Left cardiac atrium (tissue), 4 donors: Measurements from ENCODE around the gene NOTUM. TPM values are rescaled to one million over a fixed set of nuclear protein-coding genes. Genes with fewer than 3 reads are reported as not detected.

ENCODE experiments used
- ATAC-seq, 2 donors: fragments of 200-7000 bp; cut with Tn5 transposase; one replicate each; pipeline ENCODE4 v1.9.1; 2020; ENCODE audit warnings: mild to moderate bottlenecking in 2 of 2, moderate library complexity in 2 of 2
- DNase-seq: peaks from one replicate; pipeline ENCODE4 v3.0.0-alpha.2; 2020
- intact Hi-C, 2 donors: fragments of 100-400 bp; cut with DNase I; formaldehyde crosslinking; loops; one replicate each; pipeline versions ENCODE4 v1.14.1 to v1.15.1; 2022 to 2023
- long read RNA-seq: library from polyadenylated mRNA; unstranded; transcript quantifications from one replicate; pipeline ENCODE4 v2.0.0, GENCODE V29; 2021
- total RNA-seq, 2 donors: library from RNA; stranded (reverse); fragmentation: NEBNext Ultra II Directional; extraction: Animal tissue kit (Norgen Biotek cat#: 25700); gene quantifications; one replicate each; pipeline ENCODE4 v1.2.1, GENCODE V29; 2021
- donor health status: DM: no; HTN: yes; CAD: no.
- donor health status: DM: no; HTN: yes; CAD: no; lungs with severe emphysema.
- donor health status: DM: yes; HTN: yes; CAD: no.
- donor health status: Dilated cardiomyopathy.

NOTUM gene
- not detected for total RNA-seq
- long read RNA-seq: 0 reads

DNA sequence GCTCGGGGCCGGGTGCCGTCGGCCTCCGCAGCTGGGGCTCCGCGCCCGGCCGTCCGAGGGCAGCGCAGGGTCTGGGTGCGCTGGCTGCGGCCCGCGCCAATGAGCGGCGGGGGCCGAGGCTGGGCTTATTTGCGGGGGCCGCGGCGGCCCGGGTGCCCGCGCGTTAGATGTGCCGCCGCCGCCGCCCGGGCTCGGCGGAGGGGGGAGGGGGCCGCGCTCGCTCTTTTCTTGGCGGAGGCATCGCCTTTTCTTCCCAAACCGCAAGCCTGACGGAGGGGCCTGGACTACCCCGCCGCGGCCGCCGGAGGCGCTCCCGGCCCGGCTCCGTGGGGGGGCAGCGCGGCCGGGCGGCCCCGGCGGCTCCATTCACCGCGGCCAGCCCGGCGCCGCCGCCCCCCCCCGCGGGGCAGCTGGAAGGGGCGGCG is at the start of gene NOTUM:
Gene NOTUM (minus strand): TSS at position 101 of the 425 bp plus-strand sequence. CDS start 278 bp downstream, outside the sequence.
- intact Hi-C loops: loop anchor here in 1 of 2 donors (5.0 to 10.0 kb wide), 2 partner anchors 61 to 194 kb away; partner anchors contain the start of genes CENPX and LRRC45
- no peak for DNase-seq
- ATAC-seq: peak in 1 of 2 donors; percentile 25

GRCh38 chr17:82009413-82009812 is 48.4 kb upstream of the NOTUM start:
- intact Hi-C loops: no loop called here
- DNase-seq (no peak), ATAC-seq (no peak)

GRCh38 chr17:82008941-82009405 is 48.0 kb upstream of the NOTUM start:
- ATAC-seq (no peak), DNase-seq (no peak)
- intact Hi-C loops: no loop called here

DNA sequence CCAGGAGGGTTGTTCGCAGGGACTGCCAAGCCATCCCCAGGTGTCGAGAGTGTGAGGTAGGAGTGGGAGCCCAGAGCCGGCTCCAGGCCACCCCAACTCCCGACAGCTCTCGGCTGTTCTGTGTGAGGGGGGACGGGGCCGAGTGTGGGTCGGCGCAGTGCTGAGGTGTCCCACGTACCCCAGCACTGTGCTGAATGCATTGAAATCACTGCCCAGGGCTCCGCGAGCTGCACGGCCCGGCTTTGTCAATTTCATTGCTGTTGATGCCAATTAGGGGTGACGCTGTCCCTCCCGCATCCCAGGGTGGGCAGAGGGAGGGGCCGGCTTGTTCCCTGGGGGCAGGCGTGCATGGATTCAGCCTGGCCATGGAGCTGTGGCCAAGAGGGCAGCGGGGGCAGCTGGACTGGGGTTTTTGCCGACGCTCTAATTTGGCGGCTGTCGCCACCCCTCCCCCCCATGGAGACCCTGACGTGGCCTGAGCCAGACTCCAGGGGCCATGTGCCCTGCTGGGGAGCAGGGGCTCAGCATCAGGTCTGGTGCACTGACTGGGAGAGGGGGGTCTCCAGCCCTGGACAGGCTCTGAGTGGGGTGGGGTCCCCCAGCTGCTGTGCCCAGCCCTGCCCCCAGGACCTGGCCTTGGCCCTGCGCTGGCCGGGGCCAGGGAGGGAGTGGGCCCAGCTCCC is 47.4 kb upstream of the NOTUM start:
- DNase-seq: no peak
- no peak for ATAC-seq
- intact Hi-C loops: no loop called here

GRCh38 chr17:82007495-82008257 is 46.7 kb upstream of the NOTUM start:
- DNase-seq (no peak), ATAC-seq (no peak)
- intact Hi-C loops: no loop called here

GRCh38 chr17:82007228-82007494 is 46.2 kb upstream of the NOTUM start:
- DNase-seq (no peak), ATAC-seq (no peak)
- intact Hi-C loops: no loop called here

DNA sequence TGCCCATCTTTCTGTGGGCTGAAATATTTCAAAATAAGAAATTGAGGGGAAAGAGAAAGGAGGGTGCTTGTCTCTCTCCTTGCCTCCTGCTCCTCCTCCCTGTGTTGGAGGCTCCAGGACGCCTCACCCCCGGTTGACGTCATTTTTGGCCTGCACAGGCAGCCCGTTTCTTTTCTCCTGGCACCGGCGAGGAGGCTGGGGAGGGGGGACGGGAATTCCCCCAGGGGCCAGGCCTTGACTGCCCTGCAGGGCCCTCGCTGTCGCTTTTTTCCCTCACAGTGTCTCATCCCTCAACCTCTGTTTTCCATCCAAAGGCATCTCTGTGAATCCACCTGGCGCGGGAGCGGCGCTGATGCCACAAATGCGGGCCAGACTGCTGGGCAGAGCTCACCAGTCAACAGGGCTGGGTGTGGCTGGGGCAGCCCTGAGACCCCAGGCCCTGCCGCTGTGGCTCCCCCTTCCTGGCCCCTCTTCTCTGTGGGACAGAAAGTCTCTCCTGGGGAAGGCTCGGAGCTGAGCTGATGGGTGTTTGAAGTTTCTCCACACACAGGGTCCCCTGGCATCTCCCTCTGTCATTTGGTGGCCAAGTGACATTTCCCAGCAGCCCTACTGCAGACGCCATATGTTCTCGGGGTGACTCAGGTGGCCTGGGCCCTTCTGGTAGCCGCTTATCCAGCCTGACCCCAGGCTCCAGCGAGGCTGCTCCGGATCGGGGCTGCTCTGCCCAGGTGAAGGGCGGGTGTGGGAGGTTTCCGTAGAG is 45.7 kb upstream of the NOTUM start:
- DNase-seq (peak; percentile 54), ATAC-seq (peak in 1 of 2 donors; percentile 24)
- intact Hi-C loops: no loop called here

- intact Hi-C loops: no loop called here
- ATAC-seq: no peak
- DNase-seq: no peak
These were observed 44.8 kb upstream of the NOTUM start for GRCh38 chr17:82005701-82006348.

DNA sequence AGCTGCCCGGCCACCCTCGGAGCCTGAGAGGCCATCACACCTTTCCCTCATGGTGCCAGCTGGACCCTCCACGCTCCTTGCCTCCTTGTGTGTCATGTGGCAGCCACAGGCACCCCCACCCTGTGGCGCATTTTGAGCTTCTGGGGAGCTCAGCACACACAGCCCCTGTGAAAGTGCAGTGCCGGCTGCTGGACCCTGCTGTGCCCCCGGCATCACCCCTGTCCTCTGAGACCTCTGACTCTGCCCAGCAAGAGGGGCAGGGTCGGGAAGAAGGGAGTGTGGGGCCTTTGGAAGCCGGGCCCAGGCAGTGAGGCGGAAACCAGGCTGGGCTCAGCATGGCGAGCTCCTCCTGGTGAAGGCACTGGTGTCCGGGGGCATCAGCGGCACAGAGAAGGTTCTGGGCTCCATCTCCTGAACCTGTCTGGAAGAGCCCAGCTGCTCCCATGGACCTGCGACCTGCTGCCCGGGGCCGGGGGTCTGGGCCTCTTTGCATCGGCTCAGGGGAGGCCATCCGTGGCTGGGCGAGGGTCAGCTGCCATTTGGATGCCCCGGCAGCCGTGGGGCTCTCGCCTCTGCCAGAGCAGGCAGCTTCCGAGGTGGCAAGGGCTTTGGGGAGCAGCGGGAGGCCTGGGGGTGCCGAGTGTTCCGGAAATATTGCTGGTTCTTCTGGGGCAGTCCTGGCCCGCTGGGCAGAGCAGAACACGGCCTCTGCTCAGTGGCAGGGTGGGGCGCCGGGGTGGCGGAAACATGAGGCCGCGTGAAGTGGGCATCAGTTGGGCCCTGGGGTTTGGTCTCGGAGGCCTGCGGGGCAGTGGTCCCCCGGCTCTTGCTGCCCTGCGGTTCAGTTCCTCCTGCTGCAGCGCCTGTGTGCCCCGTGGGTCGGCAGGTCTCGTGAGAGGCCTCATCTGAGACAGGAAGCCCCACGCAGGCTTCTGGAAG is 43.8 kb upstream of the NOTUM start:
- no peak for ATAC-seq
- no peak for DNase-seq
- intact Hi-C loops: no loop called here

GRCh38 chr17:82003411-82004381 is 42.7 kb upstream of the NOTUM start:
- ATAC-seq (peak; percentile 71 to 79), DNase-seq (peak; percentile 82)
- intact Hi-C loops: no loop called here

DNA sequence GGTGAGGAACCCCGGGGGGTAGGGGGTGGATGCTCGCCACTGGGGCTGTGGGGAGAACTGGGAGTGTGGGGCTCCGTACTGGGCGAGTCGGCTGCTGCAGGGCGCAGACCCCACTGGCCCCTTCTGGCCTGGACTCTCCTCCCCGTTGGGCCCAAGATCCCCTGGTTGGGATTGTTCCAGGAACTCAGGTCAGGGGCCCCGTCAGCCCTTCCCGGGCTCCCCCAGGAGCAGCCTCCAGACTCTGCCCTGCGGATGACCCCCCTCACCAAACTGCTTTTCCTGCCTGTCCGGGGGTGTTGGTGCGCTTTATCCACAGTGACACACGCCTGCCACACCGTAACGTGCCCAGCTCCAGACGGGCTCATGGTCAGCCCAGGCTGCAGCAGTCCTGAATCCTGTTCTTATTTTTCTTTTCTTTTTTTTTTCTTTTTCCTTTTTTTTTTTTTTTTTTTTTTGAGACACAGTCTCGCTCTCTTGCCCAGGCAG is 40.6 kb upstream of the NOTUM start:
- DNase-seq: no peak
- intact Hi-C loops: no loop called here
- ATAC-seq: no peak

DNA sequence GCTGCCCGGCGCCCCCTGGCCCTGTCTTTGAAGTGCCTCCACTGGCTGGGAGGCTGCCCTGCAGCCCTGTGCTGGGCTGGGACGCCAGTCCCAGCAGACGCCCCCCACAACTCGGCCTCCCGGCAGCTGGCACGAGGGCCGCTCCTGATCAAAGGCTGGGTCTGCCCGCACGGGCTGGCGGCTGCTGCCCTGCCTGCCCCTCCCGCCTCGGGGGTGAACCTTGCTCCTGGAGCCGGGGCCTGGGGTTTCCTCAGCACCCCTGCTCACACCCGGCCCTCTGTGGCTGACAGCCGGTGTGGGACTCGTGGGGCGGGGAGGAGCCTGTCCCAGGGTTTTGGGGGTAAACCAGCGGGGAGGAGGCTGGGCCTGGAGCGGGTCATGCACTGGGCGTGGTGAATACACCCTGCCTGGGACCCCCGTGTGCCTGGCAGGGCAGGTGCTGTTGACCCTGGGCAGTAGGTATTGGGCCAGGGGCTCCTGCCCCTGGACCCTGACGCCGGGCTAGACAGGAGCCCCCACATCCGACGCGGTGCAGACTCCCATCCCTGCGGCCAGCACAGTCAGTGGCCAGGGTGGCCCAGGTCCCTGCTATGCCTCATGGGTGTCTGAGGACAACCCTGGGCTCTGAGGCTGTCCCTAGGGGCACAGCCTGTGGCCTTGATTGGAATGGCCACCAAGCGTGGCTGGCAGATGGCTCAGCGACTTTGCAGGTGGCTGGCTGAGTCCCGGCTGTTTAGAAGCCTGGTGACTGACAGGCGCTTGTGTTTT is 40.0 kb upstream of the NOTUM start:
- ATAC-seq (no peak), DNase-seq (no peak)
- intact Hi-C loops: no loop called here

DNA sequence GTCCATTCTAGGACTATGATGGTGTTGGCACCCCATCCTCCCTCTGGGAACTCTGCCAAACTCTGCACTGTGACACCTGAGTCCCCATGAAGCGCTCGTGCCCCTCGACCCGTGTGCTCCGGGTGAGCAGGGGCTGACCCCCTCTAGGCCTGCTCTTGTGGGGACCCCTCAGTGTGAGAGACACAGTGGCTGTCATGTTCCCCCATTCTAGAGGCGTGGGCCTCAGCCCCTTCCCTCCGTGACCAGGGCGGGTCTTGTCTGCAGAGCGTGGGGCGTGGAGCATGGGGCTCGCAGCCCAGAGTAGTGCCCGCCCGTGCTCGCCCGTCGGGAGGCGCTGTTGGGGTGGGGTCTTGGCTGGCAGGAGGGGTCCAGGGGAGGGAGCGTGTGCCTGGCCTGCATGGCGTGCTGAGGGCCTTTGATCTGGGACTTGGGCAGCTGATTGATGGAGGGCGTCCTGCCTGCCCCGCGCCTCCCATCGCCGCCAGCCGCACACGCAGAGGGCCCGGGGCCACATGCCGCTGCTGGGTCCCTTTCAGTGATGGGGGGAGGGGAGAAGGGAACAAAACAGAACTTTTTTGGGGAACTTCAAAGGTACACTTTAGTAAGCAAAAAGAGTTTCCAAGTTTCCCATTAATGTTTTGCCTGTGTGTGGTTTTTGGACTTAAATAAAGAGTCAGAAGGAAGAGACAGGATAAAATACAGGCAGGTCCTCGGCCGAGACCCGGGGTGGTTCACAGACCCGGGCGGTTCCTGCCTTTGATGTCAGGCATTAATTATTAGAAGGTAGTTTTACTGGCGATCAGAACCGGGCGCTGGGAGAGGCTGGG is 39.2 kb upstream of the NOTUM start:
- intact Hi-C loops: no loop called here
- DNase-seq: no peak
- ATAC-seq: no peak

DNA sequence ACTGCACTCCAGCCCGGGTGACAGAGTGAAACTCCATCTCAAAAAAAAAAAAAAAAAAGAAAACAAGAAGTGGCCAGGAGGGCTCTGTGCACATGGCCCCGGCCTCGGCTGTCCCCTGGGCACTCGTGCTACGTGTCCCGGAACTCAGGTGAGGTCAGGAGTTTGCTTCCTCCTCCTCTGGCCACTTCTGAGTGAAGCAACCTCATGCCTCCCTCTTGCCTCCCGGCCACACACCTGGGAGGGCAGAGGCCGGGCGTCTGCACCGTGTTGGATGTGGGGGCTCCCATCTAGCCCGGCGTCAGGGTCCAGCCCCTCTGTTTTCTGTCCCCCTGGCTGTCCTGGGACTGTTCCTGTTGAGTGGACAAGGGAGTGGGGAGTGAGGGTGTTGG is 38.6 kb upstream of the NOTUM start:
- intact Hi-C loops: no loop called here
- DNase-seq: no peak
- ATAC-seq: no peak

GRCh38 chr17:81998691-81999438 is 37.9 kb upstream of the NOTUM start:
- intact Hi-C loops: no loop called here
- DNase-seq (no peak), ATAC-seq (no peak)
